ENCODE data around the gene NLGN1. TPM values are rescaled to one million over a fixed set of nuclear protein-coding genes. Genes with fewer than 3 reads are reported as not detected.

Gene NLGN1
- total RNA-seq, 1 experiment from 2014 or later: not detected

GRCh38 chr3:174322789-174323188, 925.2 kb downstream of the NLGN1 start:
- no peak overlapping the region for H3K27ac ChIP-seq (ENCODE audit: low read depth, low read length)
- BruUV-seq (replicated peaks): no TSS peak
- no peak overlapping the region for H2AFZ ChIP-seq (ENCODE audit: low read depth, low read length, poor library complexity, severe bottlenecking)
- no peaks in the 10 kb centered on the region for H3K9me3 ChIP-seq (ENCODE audit: control insufficient read depth in 1 of 2, insufficient read depth in 1 of 2, low read depth in 1 of 2, low read length in 2 of 2)
- no peaks in the 10 kb centered on the region for H3K36me3 ChIP-seq (ENCODE audit: control insufficient read depth in 1 of 2, insufficient read depth in 2 of 2, low read length in 2 of 2)
- H3K9ac ChIP-seq (ENCODE audit: low read length): no peak overlapping the region
- H3K4me2 ChIP-seq (ENCODE audit: low read length): no peak overlapping the region
- H3K4me1 ChIP-seq (ENCODE audit: control insufficient read depth in 1 of 2, insufficient read depth in 2 of 2, low read length in 2 of 2): no peaks in the 10 kb centered on the region
- RAD21 ChIA-PET (ENCODE audit: low non-redundant PET in 1 of 2, low total read pairs in 2 of 2, uncharacterized antibody in 2 of 2, unreplicated experiment in 2 of 2): no interaction called here
- TF ChIP-seq ATF3 (IDR thresholded peaks at IDR 0.05): no peak
- no peak for TF ChIP-seq CBX3 (IDR thresholded peaks at IDR 0.05; ENCODE audit: low read depth)
- no peak for TF ChIP-seq JUND (IDR thresholded peaks at IDR 0.05)
- no peak for TF ChIP-seq SRF (IDR thresholded peaks at IDR 0.05; ENCODE audit: low read depth)
- no peak for TF ChIP-seq POLR2A (IDR thresholded peaks at IDR 0.05; ENCODE audit: borderline replicate concordance, extremely low read depth, insufficient read depth, insufficient read length)
- no peak for TF ChIP-seq MAX (IDR thresholded peaks at IDR 0.05)
- TF ChIP-seq CTCF (IDR thresholded peaks at IDR 0.05 in 2 of 3, conservative IDR thresholded peaks at IDR 0.05 in 1 of 3; ENCODE audit: borderline replicate concordance in 1 of 3, insufficient read depth in 1 of 3, low read depth in 2 of 3, low read length in 2 of 3): no peak
- no peak for TF ChIP-seq ELF1 (IDR thresholded peaks at IDR 0.05; ENCODE audit: borderline replicate concordance, low read depth)
- no peak for TF ChIP-seq RAD21 (IDR thresholded peaks at IDR 0.05; ENCODE audit: low read depth)
- TF ChIP-seq SP1 (IDR thresholded peaks at IDR 0.05; ENCODE audit: low read depth): no peak
- TF ChIP-seq CEBPB (IDR thresholded peaks at IDR 0.05; ENCODE audit: low read depth): no peak
- no peak for TF ChIP-seq YY1 (IDR thresholded peaks at IDR 0.05; ENCODE audit: extremely low read depth, insufficient replicate concordance, low read depth, low read length)
- TF ChIP-seq SIN3A (IDR thresholded peaks at IDR 0.05; ENCODE audit: low read depth): no peak
- no peak for TF ChIP-seq FOSL1 (IDR thresholded peaks at IDR 0.05; ENCODE audit: low read depth)
- TF ChIP-seq EGR1 (IDR thresholded peaks at IDR 0.05; ENCODE audit: low read depth): no peak
- ATAC-seq (no peak), DNase-seq (ENCODE audit: low read depth, low spot score) (no peak)
- intact Hi-C loops (cut with micrococcal nuclease): no loop called here
- H4K20me1 ChIP-seq (ENCODE audit: insufficient read depth): no peaks in the 10 kb centered on the region
- CTCF ChIA-PET: no interaction called here
- H3K9me2 ChIP-seq (ENCODE audit: insufficient read depth): no peaks in the 10 kb centered on the region
- H3K79me2 ChIP-seq (ENCODE audit: insufficient read depth, low read length): no peaks in the 10 kb centered on the region
- POLR2A ChIA-PET: no interaction called here
- no peaks in the 10 kb centered on the region for H3K27me3 ChIP-seq (ENCODE audit: insufficient read depth, low read length)
- no peak overlapping the region for H3K4me3 ChIP-seq (replicated peaks in 1 of 2; ENCODE audit: low read depth in 1 of 2, low read length in 2 of 2)
